Measurements from ENCODE around the gene LILRA2. TPM values are rescaled to one million over a fixed set of nuclear protein-coding genes. Genes with fewer than 3 reads are reported as not detected.
"Not testable (repeated sequence)": the region's sequence is repeated elsewhere in the genome, so short reads cannot be mapped to it uniquely, and the experiment has no call there.

The LILRA2 gene
- total RNA-seq, 2 experiments from 2014 or later: not detected

- ChIA-PET CTCF (interaction anchor here (1.2 kb wide), 1 partner anchor 70 kb away, joined by 3 read pairs; no protein-coding TSS in a partner anchor), POLR2A (no interaction called here)
- intact Hi-C loops (cut with micrococcal nuclease): no loop called here
- Mint-ChIP-seq H3K36me3 (no peaks in the 10 kb centered on the region), H3K9me3 (no peaks in the 10 kb centered on the region), H3K4me3 (no peak overlapping the region), H3K4me1 (ENCODE audit: low read depth) (no peaks in the 10 kb centered on the region), H3K27ac (no peak overlapping the region), H3K27me3 (peaks cover 17% of the 10 kb centered on the region)
- no peak for DNase-seq
Measured at GRCh38 chr19:54551950-54552912, 21.4 kb upstream of the LILRA2 start.

- Mint-ChIP-seq H3K27me3 (peaks cover 17% of the 10 kb centered on the region), H3K36me3 (no peaks in the 10 kb centered on the region), H3K27ac (no peak overlapping the region), H3K9me3 (no peaks in the 10 kb centered on the region), H3K4me3 (no peak overlapping the region), H3K4me1 (ENCODE audit: low read depth) (no peaks in the 10 kb centered on the region)
- no peak for DNase-seq
- intact Hi-C loops (cut with micrococcal nuclease): no loop called here
- POLR2A ChIA-PET: no interaction called here
- CTCF ChIA-PET: no interaction called here
Measured at GRCh38 chr19:54552913-54553310, 20.7 kb upstream of the LILRA2 start.

- Mint-ChIP-seq H3K4me1 (ENCODE audit: low read depth) (no peaks in the 10 kb centered on the region), H3K4me3 (no peak overlapping the region), H3K27me3 (peaks cover 21% of the 10 kb centered on the region), H3K27ac (no peak overlapping the region), H3K36me3 (no peaks in the 10 kb centered on the region), H3K9me3 (no peaks in the 10 kb centered on the region)
- no peak for DNase-seq
- CTCF ChIA-PET: no interaction called here
- POLR2A ChIA-PET: no interaction called here
- intact Hi-C loops (cut with micrococcal nuclease): no loop called here
Measured at GRCh38 chr19:54554006-54554405, 19.6 kb upstream of the LILRA2 start.

- intact Hi-C loops (cut with micrococcal nuclease): no loop called here
- no peaks in the 10 kb centered on the region for H3K4me1 Mint-ChIP-seq (ENCODE audit: low read depth)
- peaks cover 18% of the 10 kb centered on the region for H3K27me3 Mint-ChIP-seq
- H3K9me3 Mint-ChIP-seq: no peaks in the 10 kb centered on the region
- DNase-seq: no peak
- CTCF ChIA-PET: interaction anchor here (1.4 kb wide), 1 partner anchor 120 kb away, joined by 3 read pairs; no protein-coding TSS in a partner anchor
- no peak overlapping the region for H3K4me3 Mint-ChIP-seq
- H3K36me3 Mint-ChIP-seq: no peaks in the 10 kb centered on the region
- no peak overlapping the region for H3K27ac Mint-ChIP-seq
- POLR2A ChIA-PET: no interaction called here
Measured at GRCh38 chr19:54554896-54555295, 18.7 kb upstream of the LILRA2 start.

- no peaks in the 10 kb centered on the region for H3K9me3 Mint-ChIP-seq
- H3K27ac Mint-ChIP-seq: no peak overlapping the region
- no peak for DNase-seq
- intact Hi-C loops (cut with micrococcal nuclease): no loop called here
- ChIA-PET CTCF (interaction anchor here (1.4 kb wide), 1 partner anchor 118 kb away, joined by 3 read pairs; no protein-coding TSS in a partner anchor), POLR2A (no interaction called here)
- H3K4me1 Mint-ChIP-seq (ENCODE audit: low read depth): no peaks in the 10 kb centered on the region
- H3K36me3 Mint-ChIP-seq: no peaks in the 10 kb centered on the region
- peaks cover 16% of the 10 kb centered on the region for H3K27me3 Mint-ChIP-seq
- no peak overlapping the region for H3K4me3 Mint-ChIP-seq
Measured at GRCh38 chr19:54556194-54556593, 17.4 kb upstream of the LILRA2 start.

- ChIA-PET POLR2A (interaction anchor here (0.8 kb wide), 1 partner anchor 357 kb away, joined by 4 read pairs; no protein-coding TSS in a partner anchor), CTCF (interaction anchor here (0.6 kb wide), 1 partner anchor 198 kb away, joined by 3 read pairs; no protein-coding TSS in a partner anchor)
- intact Hi-C loops (cut with micrococcal nuclease): no loop called here
- DNase-seq: no peak
- Mint-ChIP-seq H3K27ac (no peak overlapping the region), H3K36me3 (no peaks in the 10 kb centered on the region), H3K27me3 (peaks cover 15% of the 10 kb centered on the region), H3K4me1 (ENCODE audit: low read depth) (no peaks in the 10 kb centered on the region), H3K9me3 (no peaks in the 10 kb centered on the region), H3K4me3 (no peak overlapping the region)
Measured at GRCh38 chr19:54558339-54558738, 15.3 kb upstream of the LILRA2 start.

GRCh38 chr19:54560881-54561385 lies 12.7 kb upstream of the LILRA2 start:
- H3K27ac Mint-ChIP-seq: no peak overlapping the region
- CTCF ChIA-PET: no interaction called here

GRCh38 chr19:54561840-54562239 lies 11.8 kb upstream of the LILRA2 start:
- no peaks in the 10 kb centered on the region for H3K36me3 Mint-ChIP-seq
- intact Hi-C loops (cut with micrococcal nuclease): no loop called here
- no peak for DNase-seq
- CTCF ChIA-PET: no interaction called here
- POLR2A ChIA-PET: no interaction called here
- H3K27ac Mint-ChIP-seq: no peak overlapping the region
- H3K4me3 Mint-ChIP-seq: no peak overlapping the region
- H3K9me3 Mint-ChIP-seq: no peaks in the 10 kb centered on the region
- H3K4me1 Mint-ChIP-seq (ENCODE audit: low read depth): no peaks in the 10 kb centered on the region
- peaks cover 16% of the 10 kb centered on the region for H3K27me3 Mint-ChIP-seq

More at GRCh38 chr19:54560881-54561385, 12.7 kb upstream of the LILRA2 start:
- Mint-ChIP-seq H3K4me1 (ENCODE audit: low read depth) (no peaks in the 10 kb centered on the region), H3K36me3 (no peaks in the 10 kb centered on the region), H3K9me3 (no peaks in the 10 kb centered on the region), H3K27me3 (peaks cover 13% of the 10 kb centered on the region), H3K4me3 (no peak overlapping the region)
- POLR2A ChIA-PET: no interaction called here
- intact Hi-C loops (cut with micrococcal nuclease): no loop called here
- DNase-seq: no peak

- intact Hi-C loops (cut with micrococcal nuclease); H3K4me3 Mint-ChIP-seq; POLR2A ChIA-PET; H3K4me1 Mint-ChIP-seq (ENCODE audit: low read depth); H3K36me3 Mint-ChIP-seq; DNase-seq; H3K27ac Mint-ChIP-seq; CTCF ChIA-PET; H3K9me3 Mint-ChIP-seq: not testable (repeated sequence)
- peaks cover 14% of the 10 kb centered on the region for H3K27me3 Mint-ChIP-seq
Measured at GRCh38 chr19:54563206-54563605, 10.4 kb upstream of the LILRA2 start.

GRCh38 chr19:54570316-54570715 lies 3.3 kb upstream of the LILRA2 start:
- ChIA-PET POLR2A (no interaction called here), CTCF (no interaction called here)
- H3K27me3 Mint-ChIP-seq: peaks cover 40% of the 10 kb centered on the region

GRCh38 chr19:54571715-54572615 lies 1.6 kb upstream of the LILRA2 start:
- H3K36me3 Mint-ChIP-seq; DNase-seq; H3K4me1 Mint-ChIP-seq (ENCODE audit: low read depth); POLR2A ChIA-PET; intact Hi-C loops (cut with micrococcal nuclease); H3K4me3 Mint-ChIP-seq; CTCF ChIA-PET; H3K9me3 Mint-ChIP-seq; H3K27ac Mint-ChIP-seq: not testable (repeated sequence)
- peaks cover 36% of the 10 kb centered on the region for H3K27me3 Mint-ChIP-seq

More at GRCh38 chr19:54570316-54570715, 3.3 kb upstream of the LILRA2 start:
- Mint-ChIP-seq H3K36me3 (no peaks in the 10 kb centered on the region), H3K9me3 (no peaks in the 10 kb centered on the region), H3K4me3 (no peak overlapping the region), H3K4me1 (ENCODE audit: low read depth) (no peaks in the 10 kb centered on the region), H3K27ac (no peak overlapping the region)
- no peak for DNase-seq
- intact Hi-C loops (cut with micrococcal nuclease): no loop called here

GRCh38 chr19:54572696-54573311 lies 786 bp upstream of the LILRA2 start:
- Mint-ChIP-seq H3K27me3 (peaks cover 36% of the 10 kb centered on the region), H3K4me3 (no peak overlapping the region), H3K9me3 (no peaks in the 10 kb centered on the region), H3K4me1 (ENCODE audit: low read depth) (no peaks in the 10 kb centered on the region), H3K36me3 (no peaks in the 10 kb centered on the region), H3K27ac (no peak overlapping the region)
- CTCF ChIA-PET: no interaction called here
- POLR2A ChIA-PET: no interaction called here
- no peak for DNase-seq
- intact Hi-C loops (cut with micrococcal nuclease): no loop called here
